ENCODE measurements around the gene TUBA3E.

GRCh38 chr2:130198343-130198742, at the start of gene TUBA3E:
- TF ChIP-seq EZH2 (IDR thresholded peaks at IDR 0.05; ENCODE audit: low read length) (no peak), CTCF (optimal IDR thresholded peaks at IDR 0.05 in 1 of 3, IDR thresholded peaks at IDR 0.05 in 1 of 3, conservative IDR thresholded peaks at IDR 0.05 in 1 of 3; ENCODE audit: extremely low read depth in 1 of 3, insufficient read depth in 2 of 3, low read length in 3 of 3) (no peak)

Measured in keratinocyte (primary cell).